T-cell (primary cell): ENCODE measurements around the gene EIF3L. TPM values are rescaled to one million over a fixed set of nuclear protein-coding genes. Genes with fewer than 3 reads are reported as not detected.
A peak's percentile ranks its signal among the peaks of the same experiment; 100 is the strongest.

Source experiments
- ATAC-seq, 4 experiments: fragments of 200-7000 bp in 3 of 4; fragments of 150-1000 bp in 1 of 4; cut with Tn5 transposase; replicated peaks in 1 of 4; 1 replicate in 3 of 4; 2 replicates in 1 of 4; pipeline ENCODE4 v1.10.0; 2021; ENCODE audit warnings: moderate library complexity in 3 of 4, mild to moderate bottlenecking in 2 of 4, moderate number of reproducible peaks in 1 of 4
- CTCF ChIA-PET, 2 donors: fragments of 300-600 bp; sonication (Branson Sonifier 250); formaldehyde crosslinking; loops; one replicate each; lab custom pipeline; 2022; ENCODE audit warnings: antibody characterized with exemption in 2 of 2; lab: Charles Lee
- POLR2A ChIA-PET, 2 donors: fragments of 300-600 bp; sonication (Branson Sonifier 250); formaldehyde crosslinking; loops; one replicate each; lab custom pipeline; 2022; ENCODE audit warnings: antibody characterized with exemption in 2 of 2; lab: Charles Lee
- DNase-seq, 35 experiments: peaks; one replicate each; pipeline versions ENCODE4 v3.0.0 to v3.0.0-alpha.2; 2013 to 2023
- H3K27ac ChIP-seq: one replicate; pipeline ENCODE4 v1.5.1; 2013; ENCODE audit warnings: low read length
- H3K27me3 ChIP-seq, 2 experiments: replicated peaks in 1 of 2; 1 replicate in 1 of 2; 2 replicates in 1 of 2; pipeline versions ENCODE4 v1.6.1 to v1.7.0; 2013; ENCODE audit warnings: low read length in 1 of 2, mixed read lengths in 1 of 2; ENCODE audit not compliant: control insufficient read depth in 2 of 2, insufficient read depth in 2 of 2; ENCODE audit errors: extremely low read depth in 1 of 2
- H3K36me3 ChIP-seq, 2 donors: 1 replicate in 1 of 2; 2 replicates in 1 of 2; pipeline versions ENCODE4 v1.6.1 to v1.7.0; 2013; ENCODE audit warnings: low read length in 1 of 2; ENCODE audit not compliant: control insufficient read depth in 2 of 2, insufficient read depth in 1 of 2; ENCODE audit errors: extremely low read depth in 1 of 2
- H3K4me1 ChIP-seq, 2 experiments: 1 replicate in 1 of 2; 2 replicates in 1 of 2; pipeline versions ENCODE4 v1.6.1 to v1.7.0; 2013; ENCODE audit warnings: low read length in 2 of 2, mixed read lengths in 1 of 2; ENCODE audit not compliant: insufficient read depth in 2 of 2, control insufficient read depth in 1 of 2; ENCODE audit errors: extremely low read depth in 1 of 2
- H3K4me3 ChIP-seq, 2 donors: 1 replicate in 1 of 2; 2 replicates in 1 of 2; pipeline versions ENCODE4 v1.5.1 to v1.7.0; 2013; ENCODE audit warnings: mild to moderate bottlenecking in 2 of 2, low read length in 1 of 2, moderate library complexity in 1 of 2; ENCODE audit not compliant: control insufficient read depth in 1 of 2; ENCODE audit errors: extremely low read depth in 1 of 2
- H3K9me3 ChIP-seq: 2 replicates; pipeline ENCODE4 v1.7.0; 2013
- H3K27ac Mint-ChIP-seq, 2 donors: one replicate each; pipeline ENCODE4 v1.8.0; 2020 to 2021; ENCODE audit warnings: mild to moderate bottlenecking in 2 of 2, mixed read lengths in 2 of 2
- H3K27me3 Mint-ChIP-seq, 2 donors: one replicate each; pipeline ENCODE4 v1.8.0; 2021 to 2022; ENCODE audit warnings: mixed read lengths in 2 of 2
- H3K36me3 Mint-ChIP-seq: one replicate; pipeline ENCODE4 v1.8.0; 2021; ENCODE audit warnings: mixed read lengths
- H3K4me1 Mint-ChIP-seq, 3 donors: one replicate each; pipeline ENCODE4 v1.8.0; 2020 to 2022; ENCODE audit warnings: mixed read lengths in 3 of 3, mild to moderate bottlenecking in 1 of 3
- H3K4me3 Mint-ChIP-seq, 3 donors: one replicate each; pipeline ENCODE4 v1.8.0; 2020 to 2022; ENCODE audit warnings: mild to moderate bottlenecking in 3 of 3, mixed read lengths in 3 of 3, moderate library complexity in 3 of 3
- H3K9me3 Mint-ChIP-seq, 3 donors: one replicate each; pipeline ENCODE4 v1.8.0; 2020 to 2022; ENCODE audit warnings: mixed read lengths in 3 of 3
- WGBS: methylation state at CpG from one replicate; pipeline ENCODE4 v1.1.5; 2013; ENCODE audit warnings: missing lambda C conversion rate; ENCODE audit not compliant: insufficient coverage; 5-methylcytosine and 5-hydroxymethylcytosine counted together
- total RNA-seq, 35 experiments: library from RNA in 6 of 35; stranded (reverse) in 6 of 35; fragments of 120-200 nt in 1 of 35; gene quantifications; one replicate each; pipeline versions ENCODE4 v1.2.1 to v1.2.4 and lab custom pipeline; 2013 to 2026

Gene EIF3L
- total RNA-seq, 5 donors from 2014 or later (not counting 1 experiment from before 2014, with no cell fraction given): 428 to 516 (median 483) TPM

DNA sequence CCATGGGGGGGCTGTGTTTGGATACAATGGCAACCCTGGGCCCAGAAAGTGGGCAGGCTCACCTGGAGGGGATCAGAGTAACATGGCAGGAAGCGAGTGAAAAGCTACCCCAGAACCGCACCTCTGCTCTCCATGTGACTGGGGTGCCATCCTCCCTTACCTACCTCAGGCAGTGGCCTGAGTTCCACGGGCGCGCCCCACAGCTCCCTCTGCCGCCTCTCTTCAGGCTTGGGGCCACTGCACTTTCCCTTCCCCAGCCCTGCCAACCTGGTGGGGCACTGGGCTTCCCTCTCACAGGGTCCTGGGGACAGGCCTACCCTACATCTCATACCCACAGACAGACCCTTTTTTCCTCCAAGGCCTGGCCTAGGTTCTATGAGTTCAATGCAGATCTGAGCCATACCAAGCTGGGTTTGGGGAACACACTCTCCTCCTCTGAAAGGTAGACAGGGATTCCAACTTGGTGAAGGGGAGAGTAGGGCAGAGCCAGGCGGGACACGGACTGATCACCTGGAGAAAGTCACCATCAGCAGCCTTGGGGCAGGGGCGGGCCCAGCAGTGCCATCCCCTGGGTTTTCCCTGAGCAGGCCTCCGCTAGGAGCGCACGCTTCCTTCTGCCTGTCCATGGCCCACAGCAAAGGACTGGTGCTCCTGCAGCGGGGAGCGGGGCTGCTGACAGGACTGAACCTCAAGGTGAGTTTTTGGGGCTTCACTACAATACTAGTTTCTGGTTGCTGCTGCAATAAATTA is 19.0 kb upstream of the EIF3L start:
- H3K4me1 ChIP-seq: no peaks in the 10 kb centered on the region
- H3K27ac ChIP-seq: no peak overlapping the region
- H3K27ac Mint-ChIP-seq: peak overlapping the region in 1 of 2 donors; percentile 22
- DNase-seq (no peak), ATAC-seq (no peak)
- H3K4me3 ChIP-seq: no peak overlapping the region
- peaks cover 22% of the 10 kb centered on the region for H3K36me3 Mint-ChIP-seq
- H3K9me3 ChIP-seq: no peaks in the 10 kb centered on the region
- H3K4me3 Mint-ChIP-seq: no peak overlapping the region
- CTCF ChIA-PET: no interaction called here
- H3K27me3 ChIP-seq: peaks cover 0 to 4% of the 10 kb centered on the region in 2 experiments
- H3K36me3 ChIP-seq: peaks cover 17 to 46% of the 10 kb centered on the region in 2 donors
- H3K27me3 Mint-ChIP-seq: peaks cover 3% of the 10 kb centered on the region in 2 donors
- WGBS: 83% methylated on average over 7 of the region's 14 CpGs
- POLR2A ChIA-PET: no interaction called here
- H3K9me3 Mint-ChIP-seq: no peaks in the 10 kb centered on the region
- peaks cover 3 to 5% (median 5%) of the 10 kb centered on the region in 3 donors for H3K4me1 Mint-ChIP-seq

- no peaks in the 10 kb centered on the region for H3K4me1 Mint-ChIP-seq
- ATAC-seq (no peak), DNase-seq (no peak)
- peaks cover 17 to 49% of the 10 kb centered on the region in 2 donors for H3K36me3 ChIP-seq
- peaks cover 22% of the 10 kb centered on the region for H3K36me3 Mint-ChIP-seq
- CTCF ChIA-PET: no interaction called here
- H3K27me3 ChIP-seq: no peaks in the 10 kb centered on the region
- no peaks in the 10 kb centered on the region for H3K27me3 Mint-ChIP-seq
- POLR2A ChIA-PET: no interaction called here
- WGBS: 97% methylated on average over 10 of the region's 11 CpGs
- no peaks in the 10 kb centered on the region for H3K9me3 Mint-ChIP-seq
- H3K27ac Mint-ChIP-seq: no peak overlapping the region
- no peaks in the 10 kb centered on the region for H3K4me1 ChIP-seq
- no peak overlapping the region for H3K4me3 ChIP-seq
- H3K27ac ChIP-seq: no peak overlapping the region
- no peak overlapping the region for H3K4me3 Mint-ChIP-seq
- no peaks in the 10 kb centered on the region for H3K9me3 ChIP-seq
These were observed 17.7 kb upstream of the EIF3L start for GRCh38 chr22:37831472-37831871.

DNA sequence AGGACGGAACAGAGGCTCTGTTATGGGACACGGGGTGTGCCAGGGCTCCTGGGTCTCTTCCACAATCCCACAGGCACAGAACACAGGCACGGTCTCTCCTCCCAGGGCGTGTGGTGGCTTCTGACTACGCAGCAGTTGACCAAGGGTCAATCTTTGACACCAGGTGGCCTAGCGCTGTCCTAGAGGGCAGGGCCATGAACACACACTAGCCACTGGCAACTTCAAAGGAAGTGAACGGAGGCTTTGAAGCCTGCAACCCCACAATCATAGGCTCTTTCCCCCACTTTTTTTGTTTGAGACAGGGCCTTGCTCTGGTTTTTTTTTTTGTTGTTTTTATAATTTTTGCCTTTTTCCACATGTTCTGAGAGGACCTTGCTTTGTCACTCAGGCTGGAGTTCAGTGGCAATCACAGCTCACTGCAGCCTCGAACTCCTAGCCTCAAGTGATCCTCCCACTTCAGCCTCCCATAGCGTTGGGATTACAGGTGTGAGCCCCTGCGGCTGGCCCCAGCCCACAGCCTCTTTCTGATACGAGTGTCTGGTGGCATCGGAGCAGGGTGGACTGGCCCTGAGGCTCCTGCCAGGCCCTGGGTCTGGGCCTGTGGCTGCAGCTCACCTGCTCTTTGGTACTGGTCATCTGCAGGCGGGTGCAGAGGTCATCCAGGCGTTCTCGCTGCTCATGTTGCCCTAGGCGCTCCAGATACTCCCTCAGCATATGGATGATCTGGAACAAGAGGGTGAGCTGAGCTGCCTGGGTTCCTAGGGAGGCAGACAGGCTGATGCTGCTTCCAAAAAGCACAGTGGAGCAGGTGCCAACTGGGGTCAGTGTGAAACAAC is 17.0 kb upstream of the EIF3L start:
- ATAC-seq (no peak), DNase-seq (no peak)
- peaks cover 26% of the 10 kb centered on the region for H3K36me3 Mint-ChIP-seq
- WGBS: 97% methylated on average over 12 of the region's 16 CpGs
- H3K4me3 Mint-ChIP-seq: no peak overlapping the region
- H3K27ac ChIP-seq: no peak overlapping the region
- no peak overlapping the region for H3K27ac Mint-ChIP-seq
- no peak overlapping the region for H3K4me3 ChIP-seq
- ChIA-PET CTCF (no interaction called here), POLR2A (no interaction called here)
- no peaks in the 10 kb centered on the region for H3K27me3 Mint-ChIP-seq
- H3K36me3 ChIP-seq: peaks cover 17 to 54% of the 10 kb centered on the region in 2 donors
- no peaks in the 10 kb centered on the region for H3K4me1 Mint-ChIP-seq
- H3K9me3 Mint-ChIP-seq: no peaks in the 10 kb centered on the region
- H3K9me3 ChIP-seq: no peaks in the 10 kb centered on the region
- no peaks in the 10 kb centered on the region for H3K27me3 ChIP-seq
- no peaks in the 10 kb centered on the region for H3K4me1 ChIP-seq

DNA sequence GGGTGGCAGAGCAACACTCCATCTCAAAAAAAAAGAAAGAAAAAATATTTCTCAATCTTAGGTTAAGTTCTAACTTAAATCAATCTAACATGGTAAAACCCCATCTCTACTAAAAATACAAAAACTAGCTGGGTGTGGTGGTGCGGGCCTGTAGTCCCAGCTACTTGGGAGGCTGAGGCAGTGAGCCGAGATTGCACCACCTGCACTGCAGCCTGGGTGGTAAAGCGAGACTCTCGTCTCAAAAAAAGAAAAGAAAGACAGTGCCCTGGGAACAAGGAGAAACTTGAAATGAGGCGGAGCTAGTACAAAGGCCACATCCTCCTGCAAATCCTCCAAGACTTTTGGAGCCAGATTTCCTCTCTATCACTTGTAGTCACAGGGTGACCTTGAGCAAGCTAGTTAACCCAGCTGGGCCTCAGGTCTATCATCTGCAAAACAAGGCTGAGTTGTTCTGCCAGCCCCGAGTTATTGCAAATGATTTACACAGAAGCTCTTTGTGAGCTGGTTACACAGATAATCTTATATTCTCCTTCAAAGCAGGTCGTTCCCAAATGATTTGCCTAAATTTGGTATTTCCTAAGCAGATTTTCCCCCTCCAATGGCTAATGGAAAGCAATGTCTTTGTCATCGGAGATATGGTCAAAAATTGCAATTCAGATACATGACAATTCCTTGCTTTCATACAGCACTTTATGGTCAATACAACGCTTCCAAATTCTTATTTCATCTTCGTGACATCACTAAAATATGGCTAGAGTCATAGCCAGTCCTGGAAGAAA is 7.0 kb upstream of the EIF3L start:
- H3K4me1 Mint-ChIP-seq: peaks cover 10 to 19% (median 14%) of the 10 kb centered on the region in 3 donors
- DNase-seq: no peak
- Histone ChIP-seq H3K4me1 (peaks cover 4 to 18% of the 10 kb centered on the region in 2 experiments), H3K27ac (no peak overlapping the region), H3K4me3 (no peak overlapping the region), H3K9me3 (no peaks in the 10 kb centered on the region), H3K27me3 (no peaks in the 10 kb centered on the region), H3K36me3 (peaks cover 10 to 19% of the 10 kb centered on the region in 2 donors)
- ATAC-seq: no peak
- peak overlapping the region; percentile 64 to 80 (median 69) for H3K4me3 Mint-ChIP-seq
- H3K27me3 Mint-ChIP-seq: no peaks in the 10 kb centered on the region
- 100% methylated on average over 5 of the region's 10 CpGs for WGBS
- ChIA-PET CTCF (interaction anchor here in 1 of 2 donors (0.9 kb wide), 1 partner anchor 21 kb away, joined by 4 read pairs; no protein-coding TSS in a partner anchor), POLR2A (interaction anchor here in 1 of 2 donors (0.5 kb wide), 1 partner anchor 134 kb away, joined by 6 read pairs; no protein-coding TSS in a partner anchor)
- peaks cover 15% of the 10 kb centered on the region for H3K36me3 Mint-ChIP-seq
- no peak overlapping the region for H3K27ac Mint-ChIP-seq
- H3K9me3 Mint-ChIP-seq: no peaks in the 10 kb centered on the region

DNA sequence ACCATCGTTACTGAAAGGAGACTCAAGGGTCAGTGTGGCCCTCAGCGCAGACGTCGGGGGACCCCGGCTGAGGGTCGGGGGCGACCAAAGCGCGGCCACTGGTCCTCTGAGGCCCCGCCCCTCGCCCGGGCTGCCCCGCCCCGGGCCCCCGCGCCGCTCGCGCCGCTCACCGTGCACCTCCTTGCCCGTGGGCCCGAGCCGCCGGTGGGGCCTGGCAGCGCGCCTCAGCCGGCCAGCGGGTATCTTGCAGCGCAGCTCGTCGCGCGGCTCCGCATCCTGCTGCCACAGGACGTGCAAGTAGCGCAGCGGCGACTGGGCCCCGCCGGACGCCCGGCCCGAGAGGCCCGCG is 5.5 kb upstream of the EIF3L start:
- ATAC-seq (peak; percentile 37 to 49 (median 45)), DNase-seq (peak in 16 of 35 experiments; percentile 4 to 47 (median 29))
- no peaks in the 10 kb centered on the region for H3K9me3 ChIP-seq
- Mint-ChIP-seq H3K27ac (peak overlapping the region; percentile 76 to 84), H3K9me3 (no peaks in the 10 kb centered on the region), H3K36me3 (peaks cover 9% of the 10 kb centered on the region), H3K4me1 (peaks cover 14 to 29% (median 25%) of the 10 kb centered on the region in 3 donors), H3K27me3 (no peaks in the 10 kb centered on the region), H3K4me3 (peak overlapping the region; percentile 79 to 83 (median 80))
- under 1% methylated on average over 46 of the region's 46 CpGs for WGBS
- peak overlapping the region; percentile 47 to 69 for H3K4me3 ChIP-seq
- peaks cover 7 to 26% of the 10 kb centered on the region in 2 experiments for H3K4me1 ChIP-seq
- POLR2A ChIA-PET: interaction anchor here in 1 of 2 donors (0.5 kb wide), 1 partner anchor 18 kb away, joined by 3 read pairs; no protein-coding TSS in a partner anchor
- no peaks in the 10 kb centered on the region for H3K27me3 ChIP-seq
- CTCF ChIA-PET: interaction anchor here (0.6 to 1.7 kb wide), 7 partner anchors 19 to 238 kb away, joined by 3 to 12 read pairs (median 3); partner anchors contain the start of genes GGA1 (in 1 of the 2) and MICALL1 (in 1 of the 2)
- H3K36me3 ChIP-seq: peaks cover under 1 to 8% of the 10 kb centered on the region in 2 donors
- peak overlapping the region; percentile 65 for H3K27ac ChIP-seq
